ENCODE results near the gene LMBRD1.

LMBRD1 gene

GRCh38 chr6:69722683-69723082 is 74.1 kb downstream of the LMBRD1 start:
- DNase-seq (ENCODE audit: low read depth), result no peak
- H3K4me3 ChIP-seq (ENCODE audit: low read depth, low read length), result no peak overlapping the region
- TF ChIP-seq, protein P1, sequence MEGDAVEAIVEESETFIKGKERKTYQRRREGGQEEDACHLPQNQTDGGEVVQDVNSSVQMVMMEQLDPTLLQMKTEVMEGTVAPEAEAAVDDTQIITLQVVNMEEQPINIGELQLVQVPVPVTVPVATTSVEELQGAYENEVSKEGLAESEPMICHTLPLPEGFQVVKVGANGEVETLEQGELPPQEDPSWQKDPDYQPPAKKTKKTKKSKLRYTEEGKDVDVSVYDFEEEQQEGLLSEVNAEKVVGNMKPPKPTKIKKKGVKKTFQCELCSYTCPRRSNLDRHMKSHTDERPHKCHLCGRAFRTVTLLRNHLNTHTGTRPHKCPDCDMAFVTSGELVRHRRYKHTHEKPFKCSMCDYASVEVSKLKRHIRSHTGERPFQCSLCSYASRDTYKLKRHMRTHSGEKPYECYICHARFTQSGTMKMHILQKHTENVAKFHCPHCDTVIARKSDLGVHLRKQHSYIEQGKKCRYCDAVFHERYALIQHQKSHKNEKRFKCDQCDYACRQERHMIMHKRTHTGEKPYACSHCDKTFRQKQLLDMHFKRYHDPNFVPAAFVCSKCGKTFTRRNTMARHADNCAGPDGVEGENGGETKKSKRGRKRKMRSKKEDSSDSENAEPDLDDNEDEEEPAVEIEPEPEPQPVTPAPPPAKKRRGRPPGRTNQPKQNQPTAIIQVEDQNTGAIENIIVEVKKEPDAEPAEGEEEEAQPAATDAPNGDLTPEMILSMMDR (IDR thresholded peaks at IDR 0.05; ENCODE audit: insufficient read depth, low read depth, low read length, missing control alignments), result no peak

GRCh38 chr6:69719602-69720193 is 77.1 kb downstream of the LMBRD1 start:
- TF ChIP-seq, protein P1 (IDR thresholded peaks at IDR 0.05; ENCODE audit: insufficient read depth, low read depth, low read length, missing control alignments), result peak; percentile 37
- peak; percentile 50 for DNase-seq (ENCODE audit: low read depth)
- no peak overlapping the region for H3K4me3 ChIP-seq (ENCODE audit: low read depth, low read length)

DNA sequence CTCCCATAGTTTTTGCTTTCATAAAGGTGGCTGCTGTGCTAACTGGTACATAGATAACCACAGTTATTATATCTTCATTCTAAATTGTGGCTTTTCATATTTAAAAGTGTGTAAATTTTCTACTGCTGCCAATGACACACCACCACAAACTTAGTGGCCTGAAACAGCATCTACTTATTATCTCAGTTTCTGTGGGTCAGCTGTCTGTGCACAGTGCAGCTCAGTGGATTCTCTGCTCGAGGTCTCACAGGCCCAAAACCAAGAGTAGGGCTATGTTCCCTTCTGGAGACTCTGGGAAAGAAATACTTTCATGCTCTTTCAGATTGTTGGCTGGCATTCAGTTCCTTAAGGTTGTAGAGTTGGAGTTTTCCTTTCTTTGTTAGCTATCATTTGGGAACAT is 90.1 kb downstream of the LMBRD1 start:
- no peak overlapping the region for H3K4me3 ChIP-seq (ENCODE audit: low read depth, low read length)
- DNase-seq (ENCODE audit: low read depth), result no peak
- TF ChIP-seq, protein P1 (IDR thresholded peaks at IDR 0.05; ENCODE audit: insufficient read depth, low read depth, low read length, missing control alignments), result no peak

- no peak for DNase-seq (ENCODE audit: low read depth)
- no peak overlapping the region for H3K4me3 ChIP-seq (ENCODE audit: low read depth, low read length)
- TF ChIP-seq, protein P1 (IDR thresholded peaks at IDR 0.05; ENCODE audit: insufficient read depth, low read depth, low read length, missing control alignments), result no peak
These were observed 90.9 kb downstream of the LMBRD1 start for GRCh38 chr6:69705954-69706353.

DNA sequence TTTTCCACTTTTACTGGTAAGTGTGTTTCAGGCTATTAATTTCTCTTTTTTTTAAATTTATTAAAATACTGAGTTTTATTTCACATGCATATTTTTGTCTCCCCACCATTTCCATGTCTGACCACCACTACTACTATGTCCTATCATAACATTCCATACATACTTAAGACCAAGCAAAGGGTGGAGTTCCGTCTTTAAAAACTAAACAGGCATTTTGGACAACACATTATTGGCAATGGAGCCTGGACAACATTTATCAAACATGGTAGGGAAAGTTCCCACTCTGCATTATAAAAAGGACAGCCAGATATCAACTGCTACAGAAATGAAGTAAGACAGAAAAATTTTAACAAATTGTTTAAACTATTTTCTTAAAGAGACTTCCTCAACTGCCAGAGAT is 91.9 kb downstream of the LMBRD1 start:
- no peak overlapping the region for H3K4me3 ChIP-seq (ENCODE audit: low read depth, low read length)
- TF ChIP-seq, protein P1 (IDR thresholded peaks at IDR 0.05; ENCODE audit: insufficient read depth, low read depth, low read length, missing control alignments), result no peak
- DNase-seq (ENCODE audit: low read depth), result no peak

GRCh38 chr6:69699655-69700054 is 97.2 kb downstream of the LMBRD1 start:
- no peak overlapping the region for H3K4me3 ChIP-seq (ENCODE audit: low read depth, low read length)
- DNase-seq (ENCODE audit: low read depth), result no peak
- TF ChIP-seq, protein P1 (IDR thresholded peaks at IDR 0.05; ENCODE audit: insufficient read depth, low read depth, low read length, missing control alignments), result no peak

GRCh38 chr6:69696273-69696672 is 100.5 kb downstream of the LMBRD1 start:
- TF ChIP-seq, protein P1 (IDR thresholded peaks at IDR 0.05; ENCODE audit: insufficient read depth, low read depth, low read length, missing control alignments), result no peak
- peak; percentile 3 for DNase-seq (ENCODE audit: low read depth)

More at GRCh38 chr6:69696273-69696672, 100.5 kb downstream of the LMBRD1 start:
- H3K4me3 ChIP-seq (ENCODE audit: low read depth, low read length), result no peak overlapping the region
